Measurements from ENCODE around the gene PRKCQ. TPM values are rescaled to one million over a fixed set of nuclear protein-coding genes. Genes with fewer than 3 reads are reported as not detected.
A peak's percentile ranks its signal among the peaks of the same experiment; 100 is the strongest.

Gene PRKCQ
- total RNA-seq, 8 experiments from 2014 or later, result 0.10 to 3.9 (median 1.8) TPM; not detected in 1

GRCh38 chr10:6407034-6407721 is 172.9 kb downstream of the PRKCQ start:
- WGBS, 10 experiments, result 80 to 100% (median 87%) methylated on average over 1 to 4 of the region's 11 CpGs; no CpG with 5 or more reads in 1 of the 10 experiments
- ATAC-seq (replicated peaks in 6 of 8), result peak in 1 of 8 experiments; percentile 13
- H3K27ac ChIP-seq, result no peak overlapping the region
- no peak overlapping the region for H3K4me3 ChIP-seq
- in situ Hi-C loops (cut with MboI; ENCODE audit: low pct_unique_long_range_greater_than_20kb in 2 of 9, low sequenced_read_pairs in 9 of 9, unreplicated experiment in 9 of 9), result loop anchor here in 6 of 9 experiments (25.0 kb wide), 4 partner anchors 255 to 1005 kb away; partner anchors contain the start of genes RBM17 (in 1 of the 6) and SFMBT2 (in 1 of the 6)
- peaks cover 5 to 10% of the 10 kb centered on the region in 2 donors for H3K4me1 ChIP-seq (replicated peaks in 1 of 2)

GRCh38 chr10:6406220-6407033 is 173.6 kb downstream of the PRKCQ start:
- no peak overlapping the region for H3K27ac ChIP-seq
- 0 to 83% (median 55%) methylated on average over 3 to 10 of the region's 10 CpGs for WGBS, 10 experiments
- in situ Hi-C loops (cut with MboI; ENCODE audit: low pct_unique_long_range_greater_than_20kb in 2 of 9, low sequenced_read_pairs in 9 of 9, unreplicated experiment in 9 of 9), result loop anchor here in 6 of 9 experiments (25.0 kb wide), 4 partner anchors 256 to 1006 kb away; partner anchors contain the start of genes RBM17 (in 1 of the 6) and SFMBT2 (in 1 of the 6)
- peaks cover 12 to 13% of the 10 kb centered on the region in 2 donors for H3K4me1 ChIP-seq (replicated peaks in 1 of 2)
- peak in 3 of 8 experiments; percentile 27 to 81 (median 54) for ATAC-seq (replicated peaks in 6 of 8)
- no peak overlapping the region for H3K4me3 ChIP-seq

GRCh38 chr10:6405713-6406112 is 174.4 kb downstream of the PRKCQ start:
- in situ Hi-C loops (cut with MboI; ENCODE audit: low pct_unique_long_range_greater_than_20kb in 2 of 9, low sequenced_read_pairs in 9 of 9, unreplicated experiment in 9 of 9), result loop anchor here in 6 of 9 experiments (25.0 kb wide), 4 partner anchors 257 to 1007 kb away; partner anchors contain the start of genes RBM17 (in 1 of the 6) and SFMBT2 (in 1 of the 6)
- H3K4me3 ChIP-seq, result no peak overlapping the region
- ATAC-seq (replicated peaks in 6 of 8), result no peak
- peaks cover 16 to 18% of the 10 kb centered on the region in 2 donors for H3K4me1 ChIP-seq (replicated peaks in 1 of 2)
- no peak overlapping the region for H3K27ac ChIP-seq
- WGBS, 10 experiments, result 60 to 100% (median 90%) methylated on average over 1 to 3 of the region's 3 CpGs; no CpG with 5 or more reads in 1 of the 10 experiments

- ATAC-seq (replicated peaks in 6 of 8), result no peak
- Histone ChIP-seq H3K27ac (no peak overlapping the region), H3K4me1 (replicated peaks in 1 of 2) (peaks cover 8 to 10% of the 10 kb centered on the region in 2 donors), H3K4me3 (no peak overlapping the region)
- WGBS, 10 experiments, result 33 to 100% (median 89%) methylated on average over 1 of the region's 1 CpG; no CpG with 5 or more reads in 3 of the 10 experiments
- in situ Hi-C loops (cut with MboI; ENCODE audit: low pct_unique_long_range_greater_than_20kb in 2 of 9, low sequenced_read_pairs in 9 of 9, unreplicated experiment in 9 of 9), result loop anchor here in 6 of 9 experiments (25.0 kb wide), 4 partner anchors 258 to 1008 kb away; partner anchors contain the start of genes RBM17 (in 1 of the 6) and SFMBT2 (in 1 of the 6)
Measured at GRCh38 chr10:6404127-6405072, 175.7 kb downstream of the PRKCQ start.

GRCh38 chr10:6402960-6403359 is 177.1 kb downstream of the PRKCQ start:
- ATAC-seq (replicated peaks in 6 of 8), result no peak
- in situ Hi-C loops (cut with MboI; ENCODE audit: low pct_unique_long_range_greater_than_20kb in 2 of 9, low sequenced_read_pairs in 9 of 9, unreplicated experiment in 9 of 9), result loop anchor here in 6 of 9 experiments (25.0 kb wide), 4 partner anchors 259 to 1009 kb away; partner anchors contain the start of genes RBM17 (in 1 of the 6) and SFMBT2 (in 1 of the 6)
- 63 to 97% (median 93%) methylated on average over 2 to 6 of the region's 8 CpGs; no CpG with 5 or more reads in 5 of the 10 experiments for WGBS, 10 experiments
- H3K4me3 ChIP-seq, result no peak overlapping the region
- H3K4me1 ChIP-seq (replicated peaks in 1 of 2), result peaks cover 8 to 12% of the 10 kb centered on the region in 2 donors
- no peak overlapping the region for H3K27ac ChIP-seq

- in situ Hi-C loops (cut with MboI; ENCODE audit: low pct_unique_long_range_greater_than_20kb in 2 of 9, low sequenced_read_pairs in 9 of 9, unreplicated experiment in 9 of 9), result loop anchor here in 6 of 9 experiments (25.0 kb wide), 4 partner anchors 260 to 1010 kb away; partner anchors contain the start of genes RBM17 (in 1 of the 6) and SFMBT2 (in 1 of the 6)
- ATAC-seq (replicated peaks in 6 of 8), result no peak
- H3K27ac ChIP-seq, result no peak overlapping the region
- H3K4me1 ChIP-seq (replicated peaks in 1 of 2), result peaks cover 8 to 12% of the 10 kb centered on the region in 2 donors
- H3K4me3 ChIP-seq, result no peak overlapping the region
- 19 to 90% (median 45%) methylated on average over 2 to 9 of the region's 9 CpGs; no CpG with 5 or more reads in 1 of the 10 experiments for WGBS, 10 experiments
Measured at GRCh38 chr10:6402349-6402709, 177.7 kb downstream of the PRKCQ start.

GRCh38 chr10:6401558-6402348 is 178.3 kb downstream of the PRKCQ start:
- in situ Hi-C loops (cut with MboI; ENCODE audit: low pct_unique_long_range_greater_than_20kb in 2 of 9, low sequenced_read_pairs in 9 of 9, unreplicated experiment in 9 of 9), result loop anchor here in 6 of 9 experiments (25.0 kb wide), 4 partner anchors 261 to 1011 kb away; partner anchors contain the start of genes RBM17 (in 1 of the 6) and SFMBT2 (in 1 of the 6)
- Histone ChIP-seq H3K4me3 (peak overlapping the region in 3 of 5 donors; percentile 13 to 36 (median 26)), H3K27ac (peak overlapping the region in 1 of 2 donors; percentile 35), H3K4me1 (replicated peaks in 1 of 2) (peaks cover 8 to 12% of the 10 kb centered on the region in 2 donors)
- peak; percentile 78 to 99 (median 95) for ATAC-seq (replicated peaks in 6 of 8)
- 10 to 60% (median 23%) methylated on average over 2 to 9 of the region's 18 CpGs; no CpG with 5 or more reads in 1 of the 10 experiments for WGBS, 10 experiments

GRCh38 chr10:6400821-6401465 is 179.1 kb downstream of the PRKCQ start:
- peaks cover 8 to 12% of the 10 kb centered on the region in 2 donors for H3K4me1 ChIP-seq (replicated peaks in 1 of 2)
- WGBS, 10 experiments, result 66 to 100% (median 93%) methylated on average over 2 to 12 of the region's 12 CpGs
- in situ Hi-C loops (cut with MboI; ENCODE audit: low pct_unique_long_range_greater_than_20kb in 2 of 9, low sequenced_read_pairs in 9 of 9, unreplicated experiment in 9 of 9), result loop anchor here in 6 of 9 experiments (25.0 kb wide), 4 partner anchors 261 to 1011 kb away; partner anchors contain the start of genes RBM17 (in 1 of the 6) and SFMBT2 (in 1 of the 6)
- no peak overlapping the region for H3K4me3 ChIP-seq
- no peak overlapping the region for H3K27ac ChIP-seq
- no peak for ATAC-seq (replicated peaks in 6 of 8)

- H3K4me3 ChIP-seq, result no peak overlapping the region
- ATAC-seq (replicated peaks in 6 of 8), result no peak
- WGBS, 10 experiments, result 75 to 100% (median 97%) methylated on average over 1 to 7 of the region's 7 CpGs; no CpG with 5 or more reads in 3 of the 10 experiments
- no peak overlapping the region for H3K27ac ChIP-seq
- in situ Hi-C loops (cut with MboI; ENCODE audit: low pct_unique_long_range_greater_than_20kb in 2 of 9, low sequenced_read_pairs in 9 of 9, unreplicated experiment in 9 of 9), result loop anchor here in 6 of 9 experiments (25.0 kb wide), 4 partner anchors 262 to 1012 kb away; partner anchors contain the start of genes RBM17 (in 1 of the 6) and SFMBT2 (in 1 of the 6)
- H3K4me1 ChIP-seq (replicated peaks in 1 of 2), result peaks cover 8 to 12% of the 10 kb centered on the region in 2 donors
Measured at GRCh38 chr10:6400331-6400730, 179.7 kb downstream of the PRKCQ start.

GRCh38 chr10:6399879-6400278 is 180.2 kb downstream of the PRKCQ start:
- 90 to 100% (median 96%) methylated on average over 1 to 7 of the region's 8 CpGs; no CpG with 5 or more reads in 3 of the 10 experiments for WGBS, 10 experiments
- H3K27ac ChIP-seq, result no peak overlapping the region
- H3K4me3 ChIP-seq, result no peak overlapping the region
- peaks cover 8 to 12% of the 10 kb centered on the region in 2 donors for H3K4me1 ChIP-seq (replicated peaks in 1 of 2)
- no peak for ATAC-seq (replicated peaks in 6 of 8)
- in situ Hi-C loops (cut with MboI; ENCODE audit: low pct_unique_long_range_greater_than_20kb in 2 of 9, low sequenced_read_pairs in 9 of 9, unreplicated experiment in 9 of 9), result loop anchor here in 7 of 9 experiments (10.0 to 25.0 kb wide), 6 partner anchors 188 to 1012 kb away; partner anchors contain the start of genes PFKFB3 (in 2 of the 7), RBM17 (in 1 of the 7) and SFMBT2 (in 1 of the 7)

Measured in motor neuron (in vitro differentiated cells).